Measurements from ENCODE around the gene NDUFV2. TPM values are rescaled to one million over a fixed set of nuclear protein-coding genes. Genes with fewer than 3 reads are reported as not detected.
A peak's percentile ranks its signal among the peaks of the same experiment; 100 is the strongest.

The NDUFV2 gene
- total RNA-seq (100 to 1,000 TPM; 236 to 469 (median 407) TPM), polyA plus RNA-seq (1,000 to 10,000 TPM in 1 of 2 donors, 100 to 1,000 TPM in 1; 478 to 1,311 TPM)
- long read RNA-seq, donor 1, transcript NDUFV2-201 (8 exons, 930 nt), result major isoform, 376 of 393 reads
- long read RNA-seq, donor 1, partial matches to known transcripts, result 4 of 393 reads
- long read RNA-seq, donor 1, other reads (novel, unspliced or antisense), result 12 of 393 reads
- long read RNA-seq, donor 2, transcript NDUFV2-201 (8 exons, 930 nt), result major isoform, 586 of 602 reads
- long read RNA-seq, donor 2, partial matches to known transcripts, result 4 of 602 reads
- long read RNA-seq, donor 2, other reads (novel, unspliced or antisense), result 12 of 602 reads
- long read RNA-seq, donor 3, transcript NDUFV2-201 (8 exons, 930 nt), result major isoform, 211 of 230 reads
- long read RNA-seq, donor 3, partial matches to known transcripts, result 8 of 230 reads
- long read RNA-seq, donor 3, other reads (novel, unspliced or antisense), result 10 of 230 reads

- intact Hi-C loops (cut with DNase I), result loop anchor here (1.0 to 5.0 kb wide), 4 partner anchors 14 to 35 kb away; partner anchors contain the start of gene ANKRD12 (in 7 of the 10)
- Histone ChIP-seq H3K4me1 (peaks cover 11 to 52% (median 48%) of the 10 kb centered on the region in 12 donors), H3K9me3 (no peaks in the 10 kb centered on the region), H3K27ac (peak within 1 kb of the TSS; percentile 89 to 99 (median 95)), H3K27me3 (no peaks in the 10 kb centered on the region), H3K4me3 (peak within 1 kb of the TSS; percentile 27 to 89 (median 78)), H3K36me3 (no peaks in the 10 kb centered on the region)
- WGBS, 4 donors, result 1 to 6% (median 4%) methylated on average over 20 to 64 of the region's 64 CpGs
- TF ChIP-seq POLR2A (IDR thresholded peaks at IDR 0.05), result peak in 1 of 2 donors; percentile 88
- TF ChIP-seq CTCF (IDR thresholded peaks at IDR 0.05), result peak in 1 of 12 donors; percentile 24
- DNase-seq (peak; percentile 98 to 99 (median 98)), ATAC-seq (peak; percentile 98 to 99 (median 99))
Observed at GRCh38 chr18:9102508-9103375, at the start of gene NDUFV2. NDUFV2 (plus strand) TSS chr18:9102699; CDS start chr18:9102744, 45 bp downstream.

- ATAC-seq (no peak), DNase-seq (no peak)
- no peaks in the 10 kb centered on the region for H3K36me3 ChIP-seq
- no peak overlapping the region for H3K27ac ChIP-seq
- H3K4me1 ChIP-seq, result peaks cover 0 to 12% (median 0%) of the 10 kb centered on the region in 12 donors
- H3K9me3 ChIP-seq, result peaks cover 0 to 25% (median 0%) of the 10 kb centered on the region in 12 donors
- WGBS, 4 donors, result 89 to 100% (median 98%) methylated on average over 1 of the region's 1 CpG
- TF ChIP-seq CTCF (IDR thresholded peaks at IDR 0.05), result no peak
- no peak for TF ChIP-seq POLR2A (IDR thresholded peaks at IDR 0.05)
- no peaks in the 10 kb centered on the region for H3K27me3 ChIP-seq
- intact Hi-C loops (cut with DNase I), result loop anchor here in 7 of 10 donors (2.0 to 10.0 kb wide), 4 partner anchors 59 to 399 kb away; no protein-coding TSS in a partner anchor
- no peak overlapping the region for H3K4me3 ChIP-seq
Observed at GRCh38 chr18:9053814-9054213, 48.7 kb upstream of the NDUFV2 start.

GRCh38 chr18:9055185-9055584, 47.3 kb upstream of the NDUFV2 start:
- Histone ChIP-seq H3K4me1 (peaks cover 0 to 12% (median 0%) of the 10 kb centered on the region in 12 donors), H3K27me3 (no peaks in the 10 kb centered on the region), H3K9me3 (peaks cover 0 to 19% (median 0%) of the 10 kb centered on the region in 12 donors), H3K36me3 (no peaks in the 10 kb centered on the region), H3K27ac (no peak overlapping the region), H3K4me3 (no peak overlapping the region)
- peak in 2 of 4 donors; percentile 46 to 58 for ATAC-seq
- peak in 8 of 12 donors; percentile 16 to 54 (median 40) for TF ChIP-seq CTCF (IDR thresholded peaks at IDR 0.05)
- TF ChIP-seq POLR2A (IDR thresholded peaks at IDR 0.05), result no peak
- no peak for DNase-seq
- WGBS, 4 donors, result 0 to 31% (median 7%) methylated on average over 1 of the region's 1 CpG
- intact Hi-C loops (cut with DNase I), result loop anchor here in 7 of 10 donors (2.0 to 10.0 kb wide), 4 partner anchors 60 to 400 kb away; no protein-coding TSS in a partner anchor
